ENCODE data around the gene PHF24. TPM values are rescaled to one million over a fixed set of nuclear protein-coding genes. Genes with fewer than 3 reads are reported as not detected.

Gene PHF24
- total and polyA plus RNA-seq, 2 donors from 2014 or later: 0.09 to 0.98 TPM

DNA sequence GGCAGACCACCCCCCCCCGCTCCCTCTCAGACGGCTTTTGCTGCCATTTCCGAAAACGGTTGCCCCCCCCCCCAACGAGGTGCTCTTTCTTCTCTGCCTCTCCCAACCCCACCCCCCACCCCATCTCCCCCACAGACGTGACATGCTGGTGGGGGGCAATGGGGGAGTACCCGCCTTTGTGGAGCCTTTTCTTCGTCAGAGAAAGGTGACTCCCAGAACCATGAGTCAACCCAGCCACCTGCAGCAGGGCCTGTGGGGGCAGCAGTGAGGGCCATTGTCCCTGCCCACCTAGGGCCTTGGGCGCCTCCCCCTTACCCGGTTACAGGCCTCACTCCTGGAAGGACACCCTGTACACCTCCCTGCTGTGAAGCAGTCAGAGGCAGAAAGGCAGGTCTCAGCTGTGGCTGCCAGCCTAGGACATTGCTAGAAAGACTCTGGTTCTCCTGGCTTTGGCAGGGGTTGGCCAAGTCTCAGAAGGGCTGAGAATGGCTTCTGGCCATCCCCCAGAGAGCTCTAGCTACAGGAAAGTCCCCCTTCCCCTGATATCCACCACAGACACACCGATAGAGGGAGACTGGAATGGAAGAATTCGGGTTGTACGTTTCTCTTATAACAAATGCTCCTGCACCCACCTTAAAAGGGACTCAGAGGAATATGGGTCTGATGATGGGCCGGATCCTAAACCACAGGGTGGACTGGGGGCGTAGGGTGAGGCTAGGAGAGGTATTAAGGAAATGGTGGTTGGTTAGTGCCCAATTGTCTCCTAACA lies 33.7 kb downstream of the PHF24 start:
- intact Hi-C loops (cut with DNase I): no loop called here

DNA sequence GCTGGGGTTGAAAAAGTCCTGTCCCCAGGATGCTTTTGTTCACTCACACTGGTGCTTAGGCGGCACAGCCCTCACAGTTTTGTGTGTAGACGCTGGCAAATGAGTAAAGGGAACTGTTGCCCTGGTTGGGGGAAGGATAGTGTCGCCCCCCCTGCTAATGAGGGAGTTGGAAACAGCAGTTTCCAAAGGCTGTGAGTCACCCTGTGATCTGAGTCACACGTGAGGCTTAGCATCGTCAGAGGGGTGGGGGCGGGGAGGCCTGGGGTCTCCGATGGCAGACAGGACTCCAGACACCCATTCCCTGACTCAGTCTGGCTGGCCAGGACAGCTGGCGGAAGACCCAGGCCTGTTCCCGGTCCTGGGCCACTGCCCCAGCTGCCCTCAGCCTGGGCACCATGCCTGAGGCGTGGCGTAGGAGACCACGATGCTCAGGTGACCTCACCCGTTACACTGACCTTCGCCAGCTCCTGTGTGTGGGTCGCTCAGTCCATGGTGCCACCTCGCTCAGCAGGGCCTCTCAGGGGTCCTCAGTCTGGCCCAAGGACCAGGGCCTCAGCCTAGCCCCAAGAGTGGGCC lies 34.4 kb downstream of the PHF24 start:
- Histone ChIP-seq H3K4me1 (ENCODE audit: control insufficient read depth in 2 of 3, insufficient read depth in 2 of 3, low read depth in 1 of 3, low read length in 3 of 3) (peaks cover 0 to 50% (median 40%) of the 10 kb centered on the region in 3 donors), H3K9me3 (ENCODE audit: control insufficient read depth in 2 of 3, insufficient read depth in 1 of 3, low read length in 3 of 3) (no peaks in the 10 kb centered on the region), H3K36me3 (ENCODE audit: control insufficient read depth in 2 of 3, insufficient read depth in 3 of 3, low read length in 3 of 3) (peaks cover 0 to 3% (median 0%) of the 10 kb centered on the region in 3 donors), H3K27ac (ENCODE audit: low read depth in 2 of 2, low read length in 2 of 2) (peak overlapping the region; percentile 77 to 87), H3K9ac (ENCODE audit: low read length in 3 of 3) (peak overlapping the region in 2 of 3 donors; percentile 10 to 60), H3K27me3 (ENCODE audit: control insufficient read depth, insufficient read depth, low read length) (no peaks in the 10 kb centered on the region), H3K4me3 (ENCODE audit: low read length in 3 of 3) (no peak overlapping the region)
- intact Hi-C loops (cut with DNase I): no loop called here
- TF ChIP-seq, protein P1, sequence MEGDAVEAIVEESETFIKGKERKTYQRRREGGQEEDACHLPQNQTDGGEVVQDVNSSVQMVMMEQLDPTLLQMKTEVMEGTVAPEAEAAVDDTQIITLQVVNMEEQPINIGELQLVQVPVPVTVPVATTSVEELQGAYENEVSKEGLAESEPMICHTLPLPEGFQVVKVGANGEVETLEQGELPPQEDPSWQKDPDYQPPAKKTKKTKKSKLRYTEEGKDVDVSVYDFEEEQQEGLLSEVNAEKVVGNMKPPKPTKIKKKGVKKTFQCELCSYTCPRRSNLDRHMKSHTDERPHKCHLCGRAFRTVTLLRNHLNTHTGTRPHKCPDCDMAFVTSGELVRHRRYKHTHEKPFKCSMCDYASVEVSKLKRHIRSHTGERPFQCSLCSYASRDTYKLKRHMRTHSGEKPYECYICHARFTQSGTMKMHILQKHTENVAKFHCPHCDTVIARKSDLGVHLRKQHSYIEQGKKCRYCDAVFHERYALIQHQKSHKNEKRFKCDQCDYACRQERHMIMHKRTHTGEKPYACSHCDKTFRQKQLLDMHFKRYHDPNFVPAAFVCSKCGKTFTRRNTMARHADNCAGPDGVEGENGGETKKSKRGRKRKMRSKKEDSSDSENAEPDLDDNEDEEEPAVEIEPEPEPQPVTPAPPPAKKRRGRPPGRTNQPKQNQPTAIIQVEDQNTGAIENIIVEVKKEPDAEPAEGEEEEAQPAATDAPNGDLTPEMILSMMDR (IDR thresholded peaks at IDR 0.05; ENCODE audit: borderline replicate concordance, extremely low read depth, insufficient read depth): no peak
- DNase-seq (peak in 1 of 5 donors; percentile 80), FAIRE-seq (no peak)

More for the DNA sequence above, 33.7 kb downstream of the PHF24 start:
- Histone ChIP-seq H3K27ac (ENCODE audit: low read depth in 2 of 2, low read length in 2 of 2) (peak overlapping the region; percentile 77 to 87), H3K4me1 (ENCODE audit: control insufficient read depth in 2 of 3, insufficient read depth in 2 of 3, low read depth in 1 of 3, low read length in 3 of 3) (peaks cover 0 to 52% (median 44%) of the 10 kb centered on the region in 3 donors), H3K36me3 (ENCODE audit: control insufficient read depth in 2 of 3, insufficient read depth in 3 of 3, low read length in 3 of 3) (peaks cover 0 to 3% (median 0%) of the 10 kb centered on the region in 3 donors), H3K9me3 (ENCODE audit: control insufficient read depth in 2 of 3, insufficient read depth in 1 of 3, low read length in 3 of 3) (no peaks in the 10 kb centered on the region), H3K4me3 (ENCODE audit: low read length in 3 of 3) (no peak overlapping the region), H3K27me3 (ENCODE audit: control insufficient read depth, insufficient read depth, low read length) (no peaks in the 10 kb centered on the region), H3K9ac (ENCODE audit: low read length in 3 of 3) (peak overlapping the region in 1 of 3 donors; percentile 10)
- DNase-seq (peak in 2 of 5 donors; percentile 50 to 72), FAIRE-seq (no peak)
- TF ChIP-seq, protein P1 (IDR thresholded peaks at IDR 0.05; ENCODE audit: borderline replicate concordance, extremely low read depth, insufficient read depth): no peak

DNA sequence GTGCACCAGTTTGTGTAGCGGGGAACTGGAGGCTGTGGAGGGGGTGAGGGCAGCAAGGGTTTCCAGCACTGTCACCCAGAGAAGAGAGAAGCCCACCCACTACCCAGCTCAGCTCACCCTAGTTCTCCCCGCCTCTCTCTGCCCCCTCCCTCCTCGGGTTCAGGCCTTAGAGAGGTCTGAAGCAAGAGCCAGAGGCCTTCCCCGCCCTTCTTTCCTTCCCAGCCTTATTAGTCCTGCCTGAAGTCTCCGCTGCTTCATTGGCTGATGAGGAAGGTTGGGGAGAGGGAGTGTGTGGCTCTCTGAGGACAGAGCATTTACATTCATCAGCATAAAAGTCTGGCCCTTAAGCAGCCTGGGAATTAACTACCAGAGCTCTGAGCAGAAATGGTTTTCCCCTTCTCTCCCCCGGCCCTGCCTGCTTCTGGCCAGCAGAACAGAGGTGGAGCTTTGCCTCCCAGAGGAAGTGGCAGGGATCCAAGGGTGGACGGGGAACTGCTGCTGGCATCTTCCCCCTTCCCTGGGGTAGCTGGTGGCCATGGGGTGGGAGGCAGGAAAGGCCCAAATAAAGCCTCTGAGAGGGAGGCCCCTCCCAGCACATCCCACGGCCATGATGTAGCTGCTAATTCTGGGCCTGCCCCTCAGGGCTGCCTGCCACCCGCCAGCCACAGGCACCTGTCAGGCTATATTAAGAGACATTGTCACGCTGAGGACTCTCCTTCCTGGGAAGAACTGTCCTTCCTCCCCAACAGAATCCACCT lies 35.6 kb downstream of the PHF24 start:
- TF ChIP-seq, protein P1 (IDR thresholded peaks at IDR 0.05; ENCODE audit: borderline replicate concordance, extremely low read depth, insufficient read depth): no peak
- peaks cover 0 to 56% (median 45%) of the 10 kb centered on the region in 3 donors for H3K4me1 ChIP-seq (ENCODE audit: control insufficient read depth in 2 of 3, insufficient read depth in 2 of 3, low read depth in 1 of 3, low read length in 3 of 3)
- peaks cover 0 to 3% (median 0%) of the 10 kb centered on the region in 3 donors for H3K36me3 ChIP-seq (ENCODE audit: control insufficient read depth in 2 of 3, insufficient read depth in 3 of 3, low read length in 3 of 3)
- DNase-seq: peak in 3 of 5 donors; percentile 32 to 89 (median 79)
- no peaks in the 10 kb centered on the region for H3K9me3 ChIP-seq (ENCODE audit: control insufficient read depth in 2 of 3, insufficient read depth in 1 of 3, low read length in 3 of 3)
- peak overlapping the region; percentile 77 to 87 for H3K27ac ChIP-seq (ENCODE audit: low read depth in 2 of 2, low read length in 2 of 2)
- FAIRE-seq: no peak
- intact Hi-C loops (cut with DNase I): no loop called here
- H3K9ac ChIP-seq (ENCODE audit: low read length in 3 of 3): peak overlapping the region in 2 of 3 donors; percentile 43 to 60
- no peaks in the 10 kb centered on the region for H3K27me3 ChIP-seq (ENCODE audit: control insufficient read depth, insufficient read depth, low read length)
- H3K4me3 ChIP-seq (ENCODE audit: low read length in 3 of 3): no peak overlapping the region
